H1 (cell line): Measurements from ENCODE around the gene RPS6KL1. TPM values are rescaled to one million over a fixed set of nuclear protein-coding genes. Genes with fewer than 3 reads are reported as not detected.

Experiments
- CTCF ChIA-PET: fragments of 300-600 bp; sonication (Branson Sonifier 250); formaldehyde crosslinking; loops from one replicate; lab custom pipeline; 2021; ENCODE audit not compliant: partially characterized antibody; lab: Charles Lee
- POLR2A ChIA-PET: fragments of 300-600 bp; sonication (Branson Sonifier 250); formaldehyde crosslinking; loops from one replicate; lab custom pipeline; 2021; ENCODE audit warnings: inconsistent platforms; ENCODE audit not compliant: partially characterized antibody; lab: Charles Lee
- DNase-seq, 2 experiments: peaks; one replicate each; pipeline versions ENCODE4 v3.0.0 to v3.0.0-alpha.2; 2010 to 2022; ENCODE audit warnings: low spot score in 2 of 2, low read depth in 1 of 2, mixed read lengths in 1 of 2
- FAIRE-seq: peaks from 2 replicates; lab custom pipeline; 2011; peaks lifted over from hg19 to GRCh38; lab: Jason Lieb, UNC
- H2AFZ ChIP-seq: 2 replicates; pipeline ENCODE4 v1.8.1; 2012; ENCODE audit warnings: low read length, inconsistent platforms
- H2AK5ac ChIP-seq: 2 replicates; pipeline ENCODE4 v1.6.1; 2013; ENCODE audit warnings: low read depth, low read length
- H2BK120ac ChIP-seq: replicated peaks from 2 replicates; pipeline ENCODE3; 2013; ENCODE audit warnings: low read depth, low read length, inconsistent platforms
- H2BK12ac ChIP-seq: 2 replicates; pipeline ENCODE4 v1.6.1; 2013; ENCODE audit warnings: low read depth, low read length
- H2BK15ac ChIP-seq: 2 replicates; pipeline ENCODE4 v1.6.1; 2013; ENCODE audit warnings: low read length
- H2BK20ac ChIP-seq: 2 replicates; pipeline ENCODE4 v1.6.1; 2013; ENCODE audit warnings: low read length
- H2BK5ac ChIP-seq: 2 replicates; pipeline ENCODE4 v1.6.1; 2013; ENCODE audit warnings: low read depth, low read length
- H3K14ac ChIP-seq: 2 replicates; pipeline ENCODE4 v1.6.1; 2013; ENCODE audit warnings: inconsistent platforms; ENCODE audit not compliant: insufficient read length
- H3K18ac ChIP-seq: 2 replicates; pipeline ENCODE4 v1.6.1; 2013; ENCODE audit warnings: low read length; ENCODE audit errors: extremely low read depth
- H3K23ac ChIP-seq: 2 replicates; pipeline ENCODE4 v1.6.1; 2013; ENCODE audit warnings: inconsistent platforms; ENCODE audit not compliant: insufficient read length
- H3K23me2 ChIP-seq: 2 replicates; pipeline ENCODE4 v1.6.1; 2013; ENCODE audit warnings: low read depth, low read length
- H3K27ac ChIP-seq: 2 replicates; pipeline ENCODE4 v1.6.1; 2011; ENCODE audit warnings: low read depth, low read length, inconsistent platforms
- H3K27me3 ChIP-seq, 4 experiments: replicated peaks in 1 of 4; 1 replicate in 1 of 4; 2 replicates in 3 of 4; pipeline versions ENCODE4 v1.6.1 to v1.8.1; 2011 to 2013; ENCODE audit warnings: low read length in 3 of 4, mild to moderate bottlenecking in 3 of 4, inconsistent platforms in 2 of 4, mixed read lengths in 2 of 4, moderate library complexity in 1 of 4; ENCODE audit not compliant: control insufficient read depth in 3 of 4, insufficient read depth in 3 of 4; ENCODE audit errors: extremely low read depth in 1 of 4
- H3K36me3 ChIP-seq, 4 experiments: 2 replicates each; pipeline versions ENCODE4 v1.6.1 to v1.8.1; 2011 to 2013; ENCODE audit warnings: mild to moderate bottlenecking in 4 of 4, low read length in 3 of 4, moderate library complexity in 2 of 4, control low read depth in 1 of 4, inconsistent platforms in 1 of 4; ENCODE audit not compliant: insufficient read depth in 4 of 4, control insufficient read depth in 2 of 4
- H3K4ac ChIP-seq: replicated peaks from 2 replicates; pipeline ENCODE3; 2013; ENCODE audit warnings: low read length, low read depth, mixed read lengths, inconsistent platforms; ENCODE audit not compliant: insufficient read length
- H3K4me1 ChIP-seq, 4 experiments: replicated peaks in 1 of 4; 1 replicate in 1 of 4; 2 replicates in 3 of 4; pipeline versions ENCODE4 v1.6.1 to v1.8.1; 2011 to 2013; ENCODE audit warnings: low read length in 3 of 4, inconsistent platforms in 2 of 4, mixed read lengths in 1 of 4; ENCODE audit not compliant: insufficient read depth in 4 of 4, control insufficient read depth in 3 of 4
- H3K4me2 ChIP-seq, 2 experiments: 2 replicates each; pipeline versions ENCODE4 v1.6.1 to v1.8.1; 2011 to 2013; ENCODE audit warnings: low read depth in 2 of 2, low read length in 2 of 2, control low read depth in 1 of 2, inconsistent platforms in 1 of 2, mild to moderate bottlenecking in 1 of 2; ENCODE audit not compliant: insufficient read depth in 1 of 2
- H3K4me3 ChIP-seq, 4 experiments: fragments of 200-600, 300-600 bp in 1 of 4; sonication (generic), shearing (Covaris generic), sonication (Bioruptor Twin) in 1 of 4; 2 replicates each; pipeline versions ENCODE4 v1.5.1 to v1.8.1; 2011 to 2016; ENCODE audit warnings: low read length in 4 of 4, low read depth in 3 of 4, control low read depth in 2 of 4, inconsistent platforms in 2 of 4, mild to moderate bottlenecking in 2 of 4, mixed read lengths in 1 of 4, moderate library complexity in 1 of 4; ENCODE audit not compliant: insufficient read depth in 2 of 4; ENCODE audit errors: extremely low read depth in 1 of 4
- H3K56ac ChIP-seq: replicated peaks from 2 replicates; pipeline ENCODE3; 2013; ENCODE audit warnings: low read depth, mild to moderate bottlenecking, mixed read lengths, low read length, inconsistent platforms; ENCODE audit not compliant: insufficient read length
- H3K79me1 ChIP-seq: 2 replicates; pipeline ENCODE4 v1.6.1; 2013; ENCODE audit warnings: low read depth, low read length, control low read depth
- H3K79me2 ChIP-seq, 2 experiments: 2 replicates each; pipeline versions ENCODE4 v1.6.1 to v1.8.1; 2012 to 2013; ENCODE audit warnings: low read length in 2 of 2, mild to moderate bottlenecking in 2 of 2, inconsistent platforms in 1 of 2; ENCODE audit not compliant: insufficient read depth in 2 of 2, control insufficient read depth in 1 of 2
- H3K9ac ChIP-seq, 4 experiments: replicated peaks in 1 of 4; 1 replicate in 1 of 4; 2 replicates in 3 of 4; pipeline versions ENCODE4 v1.6.1 to v1.8.1; 2011 to 2013; ENCODE audit warnings: low read depth in 3 of 4, low read length in 3 of 4, control low read depth in 2 of 4, mild to moderate bottlenecking in 2 of 4, moderate library complexity in 2 of 4, inconsistent platforms in 1 of 4; ENCODE audit errors: extremely low read depth in 1 of 4
- H3K9me3 ChIP-seq, 2 experiments: 2 replicates each; pipeline versions ENCODE4 v1.6.1 to v1.8.1; 2012 to 2013; ENCODE audit warnings: mild to moderate bottlenecking in 2 of 2, moderate library complexity in 2 of 2, control low read depth in 1 of 2, inconsistent platforms in 1 of 2, low read depth in 1 of 2, low read length in 1 of 2, mixed read lengths in 1 of 2; ENCODE audit not compliant: insufficient read depth in 2 of 2
- H4K20me1 ChIP-seq, 2 experiments: replicated peaks in 1 of 2; 2 replicates each; pipeline versions ENCODE3 to v1.8.1; 2011 to 2013; ENCODE audit warnings: inconsistent platforms in 2 of 2, low read length in 2 of 2, mild to moderate bottlenecking in 1 of 2; ENCODE audit not compliant: insufficient read depth in 2 of 2, control insufficient read depth in 1 of 2
- H4K5ac ChIP-seq: 2 replicates; pipeline ENCODE4 v1.6.1; 2013; ENCODE audit warnings: low read length, low read depth, mixed read lengths, inconsistent platforms; ENCODE audit not compliant: insufficient read length
- H4K8ac ChIP-seq: 2 replicates; pipeline ENCODE4 v1.8.0; 2013; ENCODE audit warnings: mild to moderate bottlenecking, moderate library complexity, low read length, inconsistent platforms; ENCODE audit not compliant: insufficient read depth; ENCODE audit errors: extremely low read depth
- H4K91ac ChIP-seq: replicated peaks from 2 replicates; pipeline ENCODE3; 2013; ENCODE audit warnings: low read length, mixed read lengths, inconsistent platforms; ENCODE audit not compliant: insufficient read length
- CHD1 ChIP-seq: IDR thresholded peaks from 2 replicates; pipeline ENCODE4 v1.6.1; 2012; ENCODE audit warnings: low read depth, low read length, improper control_type of control experiment
- CHD2 ChIP-seq: IDR thresholded peaks from 2 replicates; pipeline ENCODE4 v1.6.1; 2012; ENCODE audit warnings: low read length, improper control_type of control experiment
- E2F6 ChIP-seq: IDR thresholded peaks from 2 replicates; pipeline ENCODE4 v1.6.1; 2012; ENCODE audit warnings: inconsistent platforms
- SIN3A ChIP-seq, 2 experiments: IDR thresholded peaks in 1 of 2; conservative IDR thresholded peaks in 1 of 2; 2 replicates each; pipeline ENCODE4 v1.6.1; 2011 to 2012; ENCODE audit warnings: low read length in 2 of 2, improper control_type of control experiment in 1 of 2, low read depth in 1 of 2, mild to moderate bottlenecking in 1 of 2
- YY1 ChIP-seq: IDR thresholded peaks from 2 replicates; pipeline ENCODE4 v1.6.1; 2011; ENCODE audit warnings: low read depth, mild to moderate bottlenecking, low read length
- WGBS, 2 experiments: shearing (Covaris generic) in 1 of 2; methylation state at CpG; one replicate each; pipeline versions ENCODE4 v1.1.6 to v1.1.7; 2013 to 2015; ENCODE audit warnings: low lambda C conversion rate in 2 of 2, mixed read lengths in 2 of 2, inconsistent platforms in 1 of 2, low coverage in 1 of 2, missing lambda C conversion rate in 1 of 2; ENCODE audit not compliant: insufficient replicate concordance in 2 of 2, insufficient coverage in 1 of 2, insufficient read length in 1 of 2; ENCODE audit errors: extremely low coverage in 1 of 2, missing lambda C conversion rate in 1 of 2; 5-methylcytosine and 5-hydroxymethylcytosine counted together
- polyA plus RNA-seq, 7 experiments: library from polyadenylated mRNA; depleted of rRNA in 3 of 7; stranded (reverse) in 5 of 7; unstranded in 2 of 7; fragments of >200 nt in 5 of 7; fragments of 200-250 nt in 2 of 7; gene quantifications; 1 replicate in 5 of 7; 2 replicates in 1 of 7; 4 replicates in 1 of 7; pipeline versions ENCODE4 v1.2.1 to v1.2.3, GENCODE V29; 2011 to 2013; ENCODE audit warnings: missing spikeins in 2 of 7, mixed read lengths in 2 of 7
- total RNA-seq: library from RNA; stranded (reverse); fragmentation: NEBNext Ultra II Directional; extraction: Animal tissue kit (Norgen Biotek cat#: 25700); gene quantifications from 2 replicates; pipeline ENCODE4 v1.2.1, GENCODE V29; 2021
- TF ChIP-seq, protein P1 (sequence below): IDR thresholded peaks from 2 replicates; pipeline ENCODE4 v1.6.1; 2011; ENCODE audit warnings: low read length, improper control_type of control experiment

The RPS6KL1 gene
- total and polyA plus RNA-seq, 2 of the 8 experiments (the other 6 are each of a cell fraction or from before 2014, with no cell fraction given): 9.8 to 13.8 TPM

GRCh38 chr14:74949859-74950573 lies 27.0 kb upstream of the RPS6KL1 start:
- Histone ChIP-seq H3K18ac (no peak overlapping the region), H2BK5ac (no peak overlapping the region), H4K8ac (peak overlapping the region; percentile 63; the same call in 1 of the 2 replicates), H3K9ac (no peak overlapping the region), H2BK12ac (no peak overlapping the region), H3K27ac (no peak overlapping the region), H2BK120ac (no peak overlapping the region), H3K4me3 (no peak overlapping the region), H3K4me2 (no peak overlapping the region), H3K27me3 (peaks cover 0 to 6% (median 4%) of the 10 kb centered on the region in 4 experiments; a peak in 3 of 7 replicates), H3K4ac (no peak overlapping the region), H4K5ac (no peak overlapping the region), H3K56ac (no peak overlapping the region), H4K20me1 (no peaks in the 10 kb centered on the region), H3K36me3 (no peaks in the 10 kb centered on the region), H3K9me3 (no peaks in the 10 kb centered on the region), H2BK20ac (no peak overlapping the region), H3K14ac (no peak overlapping the region), H2AK5ac (no peak overlapping the region), H3K4me1 (peaks cover 0 to 23% (median 8%) of the 10 kb centered on the region in 4 experiments; a peak in 6 of 7 replicates), H4K91ac (no peak overlapping the region), H2BK15ac (no peak overlapping the region), H3K79me2 (no peaks in the 10 kb centered on the region), H3K23me2 (peaks cover 2% of the 10 kb centered on the region), H2AFZ (no peak overlapping the region), H3K79me1 (no peaks in the 10 kb centered on the region), H3K23ac (no peak overlapping the region)
- DNase-seq: no peak
- no peak for TF ChIP-seq CHD2
- TF ChIP-seq YY1: no peak
- no peak for TF ChIP-seq E2F6
- no peak for TF ChIP-seq SIN3A (conservative IDR thresholded peaks at IDR 0.05 in 1 of 2, IDR thresholded peaks at IDR 0.05 in 1 of 2; ENCODE audit: low read depth in 1 of 2, low read length in 2 of 2)
- TF ChIP-seq CHD1: no peak
- TF ChIP-seq, protein P1, sequence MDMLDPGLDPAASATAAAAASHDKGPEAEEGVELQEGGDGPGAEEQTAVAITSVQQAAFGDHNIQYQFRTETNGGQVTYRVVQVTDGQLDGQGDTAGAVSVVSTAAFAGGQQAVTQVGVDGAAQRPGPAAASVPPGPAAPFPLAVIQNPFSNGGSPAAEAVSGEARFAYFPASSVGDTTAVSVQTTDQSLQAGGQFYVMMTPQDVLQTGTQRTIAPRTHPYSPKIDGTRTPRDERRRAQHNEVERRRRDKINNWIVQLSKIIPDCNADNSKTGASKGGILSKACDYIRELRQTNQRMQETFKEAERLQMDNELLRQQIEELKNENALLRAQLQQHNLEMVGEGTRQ: no peak
- CTCF ChIA-PET: interaction anchor here (0.6 to 11.9 kb wide), 9 partner anchors 11 to 138 kb away, joined by 3 to 146 read pairs (median 7); no protein-coding TSS in a partner anchor
- no peak for FAIRE-seq
- POLR2A ChIA-PET: interaction anchor here (0.8 to 1.6 kb wide), 3 partner anchors 28 to 53 kb away, joined by 3 to 4 read pairs (median 3); partner anchors contain the start of genes EIF2B2 and RPS6KL1
- 92% methylated on average over 17 of the region's 17 CpGs; no CpG with 5 or more reads in 1 of the 2 experiments for WGBS, 2 experiments
